Mucosa of rectum (tissue), 2 donors: Measurements from ENCODE around the gene HELZ.

Experiments
- H3K27ac ChIP-seq, 2 donors: one replicate each; pipeline ENCODE4 v1.7.0; 2013; ENCODE audit warnings: inconsistent platforms in 2 of 2, low read depth in 2 of 2, low read length in 2 of 2
- H3K27me3 ChIP-seq, 2 donors: one replicate each; pipeline ENCODE4 v1.7.0; 2013; ENCODE audit warnings: low read length in 2 of 2; ENCODE audit not compliant: control insufficient read depth in 2 of 2, insufficient read depth in 2 of 2
- H3K36me3 ChIP-seq, 2 donors: one replicate each; pipeline ENCODE4 v1.7.0; 2013; ENCODE audit warnings: low read length in 2 of 2; ENCODE audit not compliant: control insufficient read depth in 2 of 2, insufficient read depth in 2 of 2
- H3K4me1 ChIP-seq, 2 donors: one replicate each; pipeline ENCODE4 v1.7.0; 2013; ENCODE audit warnings: low read length in 2 of 2, mild to moderate bottlenecking in 1 of 2; ENCODE audit not compliant: control insufficient read depth in 2 of 2, insufficient read depth in 2 of 2
- H3K4me3 ChIP-seq, 2 donors: one replicate each; pipeline ENCODE4 v1.7.0; 2013; ENCODE audit warnings: low read length in 2 of 2
- H3K9ac ChIP-seq, 2 donors: one replicate each; pipeline ENCODE4 v1.7.0; 2013; ENCODE audit warnings: low read length in 2 of 2, low read depth in 1 of 2, mild to moderate bottlenecking in 1 of 2
- H3K9me3 ChIP-seq, 2 donors: one replicate each; pipeline ENCODE4 v1.7.0; 2013; ENCODE audit warnings: low read length in 2 of 2; ENCODE audit not compliant: control insufficient read depth in 2 of 2
- donor health status: healthy.
- donor health status: Normal muscosa, but diverticular disease.

Gene HELZ

GRCh38 chr17:67078292-67078691 is 166.7 kb downstream of the HELZ start:
- H3K27me3 ChIP-seq: no peaks in the 10 kb centered on the region
- H3K4me1 ChIP-seq: peaks cover 0 to 6% of the 10 kb centered on the region in 2 donors
- no peak overlapping the region for H3K27ac ChIP-seq
- H3K36me3 ChIP-seq: peaks cover 6 to 12% of the 10 kb centered on the region in 2 donors
- no peak overlapping the region for H3K9ac ChIP-seq
- no peak overlapping the region for H3K4me3 ChIP-seq
- no peaks in the 10 kb centered on the region for H3K9me3 ChIP-seq

GRCh38 chr17:67076290-67076689 is 168.7 kb downstream of the HELZ start:
- Histone ChIP-seq H3K36me3 (peaks cover 6 to 13% of the 10 kb centered on the region in 2 donors), H3K9me3 (no peaks in the 10 kb centered on the region), H3K4me1 (peaks cover 0 to 6% of the 10 kb centered on the region in 2 donors), H3K27ac (no peak overlapping the region), H3K4me3 (no peak overlapping the region), H3K9ac (no peak overlapping the region), H3K27me3 (no peaks in the 10 kb centered on the region)

DNA sequence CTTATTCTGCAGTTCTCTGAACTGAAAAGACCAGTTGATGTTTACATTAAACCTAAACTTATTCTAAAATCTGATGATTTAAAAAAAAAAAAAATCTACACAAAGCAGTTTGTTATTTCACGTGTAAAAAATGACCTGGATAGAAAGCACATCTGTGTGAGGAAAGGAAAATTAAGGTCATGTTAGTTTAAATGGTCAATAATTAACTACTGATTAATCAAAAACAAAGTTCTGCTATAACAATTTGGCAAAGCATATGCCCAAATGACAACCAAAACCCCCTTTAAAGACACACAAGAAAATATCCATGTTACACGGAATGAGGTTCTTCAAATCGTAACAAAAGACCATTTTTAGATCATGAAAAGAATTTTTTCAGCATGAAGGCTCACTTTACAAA is 170.2 kb downstream of the HELZ start:
- H3K27me3 ChIP-seq: no peaks in the 10 kb centered on the region
- no peaks in the 10 kb centered on the region for H3K9me3 ChIP-seq
- no peak overlapping the region for H3K4me3 ChIP-seq
- H3K36me3 ChIP-seq: peaks cover 6 to 13% of the 10 kb centered on the region in 2 donors
- peaks cover 0 to 3% of the 10 kb centered on the region in 2 donors for H3K4me1 ChIP-seq
- no peak overlapping the region for H3K27ac ChIP-seq
- no peak overlapping the region for H3K9ac ChIP-seq

DNA sequence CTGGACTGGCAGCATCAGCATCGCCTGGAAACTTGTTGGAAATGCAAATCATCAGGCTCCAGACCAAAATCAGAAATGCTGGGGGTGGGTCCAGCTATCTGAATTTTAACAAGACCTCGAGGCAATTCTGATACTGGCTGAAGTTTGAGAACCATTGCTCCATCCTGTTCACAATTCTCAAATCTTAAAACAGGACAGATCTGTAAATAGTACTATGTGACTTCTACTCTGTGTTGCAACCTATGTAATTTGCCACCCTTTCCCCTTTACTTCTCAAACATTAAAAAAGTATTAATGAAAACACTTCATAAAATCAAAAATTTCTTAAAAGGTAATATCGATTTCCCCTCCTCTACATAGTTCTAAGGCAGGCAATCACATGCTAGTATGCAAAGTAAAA is 172.1 kb downstream of the HELZ start:
- Histone ChIP-seq H3K36me3 (peaks cover 3 to 6% of the 10 kb centered on the region in 2 donors), H3K27ac (no peak overlapping the region), H3K9ac (no peak overlapping the region), H3K4me1 (peaks cover 0 to 3% of the 10 kb centered on the region in 2 donors), H3K4me3 (no peak overlapping the region), H3K27me3 (no peaks in the 10 kb centered on the region), H3K9me3 (no peaks in the 10 kb centered on the region)

DNA sequence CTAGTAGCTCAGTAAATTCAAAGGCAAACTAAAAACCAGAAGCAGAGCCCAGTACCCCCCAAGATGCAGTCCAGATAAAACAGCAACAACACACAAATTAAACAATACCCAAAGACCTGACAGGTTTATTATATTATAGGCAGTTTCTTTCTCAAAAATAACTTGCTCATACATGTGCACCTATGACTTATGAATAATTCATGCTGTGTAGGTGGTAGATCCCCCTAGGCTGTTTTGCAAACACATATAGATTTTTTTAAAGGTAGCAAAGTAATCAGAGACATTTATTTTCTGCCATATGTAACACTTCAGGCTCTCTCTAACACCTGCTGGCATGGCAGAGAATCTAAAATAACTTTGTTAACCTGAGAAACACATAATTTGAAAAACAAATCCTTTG is 173.4 kb downstream of the HELZ start:
- no peak overlapping the region for H3K27ac ChIP-seq
- H3K27me3 ChIP-seq: no peaks in the 10 kb centered on the region
- H3K4me3 ChIP-seq: no peak overlapping the region
- no peak overlapping the region for H3K9ac ChIP-seq
- no peaks in the 10 kb centered on the region for H3K9me3 ChIP-seq
- H3K36me3 ChIP-seq: peaks cover 3 to 6% of the 10 kb centered on the region in 2 donors
- peaks cover 0 to 3% of the 10 kb centered on the region in 2 donors for H3K4me1 ChIP-seq

- Histone ChIP-seq H3K4me1 (no peaks in the 10 kb centered on the region), H3K9me3 (no peaks in the 10 kb centered on the region), H3K27me3 (no peaks in the 10 kb centered on the region), H3K27ac (no peak overlapping the region), H3K4me3 (no peak overlapping the region), H3K9ac (no peak overlapping the region), H3K36me3 (peaks cover 0 to 4% of the 10 kb centered on the region in 2 donors)
Observed at GRCh38 chr17:67069603-67070136, 175.3 kb downstream of the HELZ start.

GRCh38 chr17:67068999-67069398 is 176.0 kb downstream of the HELZ start:
- H3K4me1 ChIP-seq: no peaks in the 10 kb centered on the region
- H3K27ac ChIP-seq: no peak overlapping the region
- H3K27me3 ChIP-seq: no peaks in the 10 kb centered on the region
- H3K4me3 ChIP-seq: no peak overlapping the region
- H3K9ac ChIP-seq: no peak overlapping the region
- H3K9me3 ChIP-seq: no peaks in the 10 kb centered on the region
- H3K36me3 ChIP-seq: peaks cover 0 to 4% of the 10 kb centered on the region in 2 donors

DNA sequence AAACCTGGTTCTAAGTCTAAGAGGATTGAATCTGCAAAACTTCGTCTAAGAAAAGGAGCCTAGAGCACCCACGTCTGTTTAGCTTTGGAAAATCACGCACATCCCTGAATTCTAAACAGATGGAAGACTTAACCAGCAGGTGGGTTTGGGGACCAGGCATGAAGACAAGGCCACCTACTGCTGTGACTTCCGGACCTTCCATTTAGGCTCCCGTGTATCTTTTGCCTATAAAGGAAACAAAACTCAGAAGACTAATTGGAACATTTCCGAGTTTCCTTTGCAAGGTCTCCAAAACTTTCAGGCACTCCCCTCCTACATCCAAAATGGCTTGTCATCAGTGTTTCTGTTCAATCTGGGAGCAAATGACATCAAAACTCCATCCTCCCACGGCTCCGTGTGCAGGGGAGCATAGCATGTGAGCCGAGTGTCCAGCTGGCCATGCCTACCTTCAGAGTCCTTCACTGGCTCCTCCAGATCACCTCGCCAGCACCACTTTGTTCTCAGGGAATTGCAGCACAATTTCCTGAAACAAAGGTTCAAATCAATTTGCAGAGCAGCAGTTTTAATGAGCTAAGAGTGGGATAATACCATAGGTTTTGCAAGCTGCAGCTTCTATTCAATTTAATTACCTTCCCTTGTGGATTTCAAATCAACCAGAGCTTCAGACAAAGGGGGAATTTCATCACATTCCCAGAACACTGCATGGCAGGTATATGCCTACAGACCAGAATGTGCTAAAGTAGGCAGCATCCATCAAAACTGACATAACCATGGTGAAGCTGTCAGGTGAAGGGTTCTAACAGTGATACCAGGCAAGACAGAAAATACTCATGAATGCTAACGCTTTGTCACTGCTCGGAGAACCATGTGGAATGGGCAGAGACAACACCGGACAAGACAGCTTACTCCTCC is 177.2 kb downstream of the HELZ start:
- Histone ChIP-seq H3K36me3 (peaks cover 0 to 4% of the 10 kb centered on the region in 2 donors), H3K4me1 (no peaks in the 10 kb centered on the region), H3K4me3 (no peak overlapping the region), H3K27me3 (no peaks in the 10 kb centered on the region), H3K9me3 (no peaks in the 10 kb centered on the region), H3K27ac (no peak overlapping the region), H3K9ac (no peak overlapping the region)

DNA sequence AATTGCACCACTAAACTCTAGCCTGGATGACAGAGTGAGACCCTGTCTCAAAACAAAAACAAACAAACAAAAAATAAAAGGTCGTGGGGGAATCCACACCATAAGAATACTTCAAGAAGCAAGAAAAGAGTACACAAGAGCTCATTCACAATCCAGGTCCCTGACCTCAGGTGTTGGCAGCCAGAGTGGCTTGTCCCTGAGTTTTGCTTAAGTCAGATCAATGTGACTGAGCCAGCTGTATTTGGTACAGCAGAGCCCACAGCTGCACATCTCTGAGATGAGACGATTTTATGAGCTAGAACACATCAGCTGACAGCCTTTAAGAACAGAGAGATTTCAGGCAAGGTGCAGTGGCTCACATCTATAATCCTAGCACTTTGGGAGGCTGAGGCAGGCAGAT is 178.3 kb downstream of the HELZ start:
- no peaks in the 10 kb centered on the region for H3K27me3 ChIP-seq
- H3K4me3 ChIP-seq: no peak overlapping the region
- no peaks in the 10 kb centered on the region for H3K9me3 ChIP-seq
- no peaks in the 10 kb centered on the region for H3K36me3 ChIP-seq
- no peak overlapping the region for H3K27ac ChIP-seq
- no peaks in the 10 kb centered on the region for H3K4me1 ChIP-seq
- no peak overlapping the region for H3K9ac ChIP-seq

DNA sequence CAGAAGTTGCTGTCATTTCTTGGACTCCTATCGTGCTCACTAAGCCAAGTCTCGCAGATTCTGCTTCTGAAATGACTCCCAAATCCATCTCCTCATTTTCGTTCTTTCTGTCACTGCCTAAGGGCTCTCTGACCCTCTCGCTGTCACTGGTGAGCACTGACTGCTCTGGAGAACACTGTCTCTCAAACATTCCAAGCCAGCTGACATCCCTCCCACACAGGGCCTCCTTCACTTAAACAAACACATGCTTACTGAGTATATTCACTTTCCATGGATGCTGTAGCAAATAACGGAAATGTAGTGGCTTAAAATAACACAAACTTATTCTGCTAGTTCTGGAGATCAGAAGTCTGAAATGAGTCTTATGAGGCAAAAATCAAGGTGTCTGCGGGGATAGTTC is 181.9 kb downstream of the HELZ start:
- H3K4me1 ChIP-seq: no peaks in the 10 kb centered on the region
- no peaks in the 10 kb centered on the region for H3K9me3 ChIP-seq
- no peak overlapping the region for H3K4me3 ChIP-seq
- H3K36me3 ChIP-seq: no peaks in the 10 kb centered on the region
- H3K27ac ChIP-seq: no peak overlapping the region
- no peak overlapping the region for H3K9ac ChIP-seq
- no peaks in the 10 kb centered on the region for H3K27me3 ChIP-seq
